GM12878 (cell line): Measurements from ENCODE around the gene ZNF708.

ENCODE experiments used
- CEBPB ChIP-seq, 2 experiments: fragments of 150-350 bp in 1 of 2; IDR thresholded peaks; 2 replicates each; pipeline ENCODE4 v1.6.1; 2012 to 2014; ENCODE audit warnings: low read depth in 2 of 2, low read length in 2 of 2, borderline replicate concordance in 1 of 2, inconsistent platforms in 1 of 2
- CTCF ChIP-seq, 3 experiments: IDR thresholded peaks in 2 of 3; conservative IDR thresholded peaks in 1 of 3; 2 replicates each; pipeline ENCODE4 v1.5.1; 2011; ENCODE audit warnings: low read depth in 3 of 3, low read length in 3 of 3, mild to moderate bottlenecking in 3 of 3, control low read depth in 2 of 3, moderate library complexity in 2 of 3, inconsistent platforms in 1 of 3, mixed read lengths in 1 of 3; ENCODE audit not compliant: control insufficient read depth in 2 of 3, insufficient read depth in 1 of 3; ENCODE audit errors: extremely low read depth in 1 of 3
- KDM1A ChIP-seq: fragments of 200-600 bp; sonication (generic); IDR thresholded peaks from 2 replicates; pipeline ENCODE4 v1.6.1; 2016; ENCODE audit warnings: borderline replicate concordance
- PML ChIP-seq: IDR thresholded peaks from 2 replicates; pipeline ENCODE4 v1.6.1; 2012; ENCODE audit warnings: low read length, inconsistent platforms
- ZBTB11 ChIP-seq: fragments of 450-650 bp; formaldehyde crosslinking; IDR thresholded peaks from 2 replicates; pipeline ENCODE4 v1.5.0; 2022; ENCODE audit warnings: mild to moderate bottlenecking, missing genetic modification characterization
- TF ChIP-seq, protein P1 (sequence below): IDR thresholded peaks from 2 replicates; pipeline ENCODE4 v1.6.1; 2012; ENCODE audit warnings: low read depth, low read length, improper control_type of control experiment

- TF ChIP-seq CTCF (IDR thresholded peaks at IDR 0.05 in 2 of 3, conservative IDR thresholded peaks at IDR 0.05 in 1 of 3; ENCODE audit: control insufficient read depth in 2 of 3, extremely low read depth in 1 of 3, insufficient read depth in 1 of 3, low read depth in 3 of 3, low read length in 3 of 3) (no peak), PML (no peak), KDM1A (no peak), CEBPB (IDR thresholded peaks at IDR 0.05; ENCODE audit: borderline replicate concordance in 1 of 2, low read depth in 2 of 2, low read length in 2 of 2) (no peak), ZBTB11 (CRISPR knock-in tag) (no peak)
- TF ChIP-seq, protein P1, sequence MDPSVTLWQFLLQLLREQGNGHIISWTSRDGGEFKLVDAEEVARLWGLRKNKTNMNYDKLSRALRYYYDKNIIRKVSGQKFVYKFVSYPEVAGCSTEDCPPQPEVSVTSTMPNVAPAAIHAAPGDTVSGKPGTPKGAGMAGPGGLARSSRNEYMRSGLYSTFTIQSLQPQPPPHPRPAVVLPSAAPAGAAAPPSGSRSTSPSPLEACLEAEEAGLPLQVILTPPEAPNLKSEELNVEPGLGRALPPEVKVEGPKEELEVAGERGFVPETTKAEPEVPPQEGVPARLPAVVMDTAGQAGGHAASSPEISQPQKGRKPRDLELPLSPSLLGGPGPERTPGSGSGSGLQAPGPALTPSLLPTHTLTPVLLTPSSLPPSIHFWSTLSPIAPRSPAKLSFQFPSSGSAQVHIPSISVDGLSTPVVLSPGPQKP: no peak
Measured at GRCh38 chr19:21317821-21318220, 11.4 kb downstream of the ZNF708 start.
